HG03460 (cell line): ENCODE results near the gene PCDHGA5.
"Not testable (repeated sequence)": the region's sequence is repeated elsewhere in the genome, so short reads cannot be mapped to it uniquely, and the experiment has no call there.

Source experiments
- ATAC-seq: cut with Tn5 transposase; IDR thresholded peaks from one replicate; pipeline ENCODE4 v1.9.1; 2021; ENCODE audit not compliant: unreplicated experiment

Gene PCDHGA5

GRCh38 chr5:141412854-141413539 lies 49.0 kb downstream of the PCDHGA5 start, which contains the start of gene PCDHGA10:
Gene PCDHGA10 (plus strand): TSS chr5:141412987. CDS start chr5:141413176, 189 bp downstream.
- peak; percentile 81 for ATAC-seq

- ATAC-seq: no peak
These were observed 49.6 kb downstream of the PCDHGA5 start for GRCh38 chr5:141413540-141414069.

GRCh38 chr5:141414548-141415274 lies 50.7 kb downstream of the PCDHGA5 start:
- ATAC-seq: not testable (repeated sequence)

GRCh38 chr5:141415275-141415618 lies 51.3 kb downstream of the PCDHGA5 start:
- not testable (repeated sequence) for ATAC-seq
